RKO (cell line): ENCODE results near the gene CEP128.

ENCODE experiments used
- DNase-seq: peaks from one replicate; pipeline ENCODE4 v3.0.0-alpha.2; 2016; ENCODE audit warnings: low spot score

Gene CEP128

DNA sequence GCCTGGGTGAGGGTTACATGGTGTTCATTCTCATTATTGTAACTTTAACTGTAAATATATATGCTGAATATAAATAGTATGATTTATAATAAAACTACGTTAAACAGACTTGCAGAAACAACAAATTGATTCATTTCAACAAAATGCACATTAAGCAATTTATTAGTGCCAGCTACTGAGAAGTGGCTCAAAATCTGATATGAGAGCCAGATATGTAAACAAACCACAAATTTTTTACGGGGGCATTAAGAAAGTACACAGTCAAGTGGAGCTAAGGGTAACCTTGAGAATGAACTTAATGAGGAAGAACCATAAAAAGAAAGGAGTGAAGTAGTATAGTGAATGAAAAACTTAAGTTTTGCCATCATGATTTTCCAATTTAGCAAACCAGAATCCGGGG is 40.3 kb downstream of the CEP128 start:
- no peak for DNase-seq

DNA sequence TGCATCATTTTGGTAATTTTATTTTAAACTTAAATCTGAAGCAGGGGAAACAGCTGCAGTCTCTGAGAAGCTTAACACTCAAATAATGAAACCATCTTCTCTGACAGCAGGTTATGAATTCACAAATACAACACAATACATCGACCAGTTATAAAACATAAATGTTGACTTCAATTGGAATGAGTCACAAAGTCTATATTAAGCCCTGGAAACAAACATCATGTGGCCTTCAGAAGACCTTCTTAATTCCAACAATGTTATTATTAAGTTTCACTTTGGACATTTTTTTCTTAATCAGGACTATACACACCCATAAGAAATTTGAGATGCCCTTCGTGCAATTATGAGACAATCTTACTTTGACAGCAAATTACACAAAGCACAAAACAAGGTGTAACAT is 68.9 kb downstream of the CEP128 start:
- DNase-seq: no peak

DNA sequence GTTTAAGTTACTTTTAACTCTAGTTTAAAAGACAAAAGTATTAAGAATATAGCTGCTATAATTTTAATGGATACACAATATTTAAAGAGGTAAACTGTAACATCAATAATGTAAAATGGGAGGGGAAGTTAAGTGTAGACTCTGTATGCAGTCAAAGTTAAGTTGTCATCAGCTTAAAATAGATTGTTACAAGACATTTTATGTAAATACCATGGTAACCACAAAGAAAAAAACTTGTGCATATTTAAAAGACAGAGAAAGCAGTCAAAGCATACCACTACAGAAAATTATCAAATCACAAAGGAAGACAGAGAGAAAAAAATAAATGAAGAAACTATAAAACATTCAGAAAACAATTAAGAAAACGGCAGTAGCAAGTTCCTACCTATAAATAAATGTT is 73.3 kb downstream of the CEP128 start:
- DNase-seq: no peak

DNA sequence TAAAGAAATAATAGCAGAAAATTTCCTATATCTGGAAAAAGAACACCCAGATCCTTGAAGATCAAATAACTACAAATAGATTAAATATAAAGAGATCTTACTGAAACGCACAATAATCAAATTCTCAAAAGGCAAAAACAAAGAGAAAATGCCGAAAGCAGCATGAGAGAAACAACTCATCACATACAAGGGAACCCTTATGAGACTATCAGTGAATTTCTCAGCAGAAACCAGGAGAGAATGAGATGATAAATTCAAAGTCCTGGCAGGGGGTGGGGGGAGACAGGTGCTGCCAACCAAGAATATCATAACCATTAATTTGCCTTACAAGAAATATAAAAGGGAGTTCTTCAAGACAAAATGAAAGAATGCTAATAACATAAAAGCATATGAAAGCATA is 73.7 kb downstream of the CEP128 start:
- no peak for DNase-seq

DNA sequence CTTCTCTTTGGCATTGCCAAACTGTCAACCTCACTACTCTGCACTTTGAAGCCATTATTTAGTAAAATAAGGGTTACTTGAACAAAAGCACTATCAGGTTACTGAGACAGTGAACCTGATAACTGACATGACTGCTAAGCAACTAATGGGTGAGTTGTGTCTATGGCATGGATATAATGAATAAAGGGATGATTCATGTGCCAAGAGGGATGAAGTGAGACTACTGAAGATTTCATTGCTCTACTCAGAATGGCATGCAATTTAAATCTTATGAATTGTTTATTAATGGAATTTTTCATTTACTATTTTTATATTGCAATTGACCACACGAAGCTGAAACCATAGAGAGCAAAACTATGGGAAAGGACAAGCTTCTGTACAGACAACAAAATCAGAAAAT is 74.4 kb downstream of the CEP128 start:
- peak; percentile 14 for DNase-seq

- no peak for DNase-seq
Observed at GRCh38 chr14:80865565-80865964, 76.0 kb downstream of the CEP128 start.

GRCh38 chr14:80862983-80863382 is 78.6 kb downstream of the CEP128 start:
- peak; percentile 5 for DNase-seq

DNA sequence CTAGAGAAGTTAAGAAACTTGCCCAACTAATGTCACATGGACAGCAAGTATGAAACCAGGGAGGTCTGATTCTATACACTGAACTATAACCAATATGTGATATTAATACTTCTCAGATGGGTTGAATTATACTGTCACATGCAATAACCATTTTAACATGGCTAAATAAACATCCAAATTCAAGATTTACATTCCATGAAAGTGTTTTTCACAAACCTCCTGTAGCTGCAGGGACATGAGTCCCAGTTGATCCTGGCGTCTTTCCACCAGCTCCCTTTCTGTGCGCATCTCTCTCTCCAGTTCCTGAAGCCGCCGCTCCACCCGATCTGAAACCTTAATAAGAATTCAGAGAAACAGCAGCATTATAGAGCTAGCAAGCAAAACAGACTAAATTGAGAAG is 79.0 kb downstream of the CEP128 start:
- DNase-seq: no peak

DNA sequence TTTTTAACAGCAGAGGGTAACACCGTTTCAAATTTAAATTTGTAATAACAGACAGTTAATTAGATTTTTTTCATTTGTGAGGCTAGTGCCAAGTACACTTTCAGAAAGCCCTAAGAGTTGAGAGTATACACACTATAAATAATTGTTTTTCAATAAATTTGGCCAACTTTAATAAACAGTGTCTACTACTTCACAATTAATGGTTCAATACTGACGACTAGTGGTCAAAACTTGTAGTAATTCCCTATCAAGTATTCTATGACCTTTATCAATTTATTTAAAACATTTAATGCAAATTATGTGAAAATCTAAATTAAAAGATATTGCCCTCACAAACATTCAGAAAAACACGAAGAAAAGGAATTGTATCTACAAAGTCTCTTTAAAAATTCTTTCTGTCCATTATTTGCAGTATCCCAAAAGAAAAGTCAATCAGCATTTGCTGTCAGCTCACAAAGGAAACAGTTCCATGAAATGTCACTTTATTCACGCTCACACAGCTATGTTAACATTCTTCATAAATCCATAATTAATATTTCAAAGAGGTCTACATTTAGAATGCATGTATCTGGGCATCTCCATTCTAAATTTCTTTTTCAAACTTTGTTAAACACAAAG is 91.2 kb downstream of the CEP128 start:
- DNase-seq: peak; percentile 41

DNA sequence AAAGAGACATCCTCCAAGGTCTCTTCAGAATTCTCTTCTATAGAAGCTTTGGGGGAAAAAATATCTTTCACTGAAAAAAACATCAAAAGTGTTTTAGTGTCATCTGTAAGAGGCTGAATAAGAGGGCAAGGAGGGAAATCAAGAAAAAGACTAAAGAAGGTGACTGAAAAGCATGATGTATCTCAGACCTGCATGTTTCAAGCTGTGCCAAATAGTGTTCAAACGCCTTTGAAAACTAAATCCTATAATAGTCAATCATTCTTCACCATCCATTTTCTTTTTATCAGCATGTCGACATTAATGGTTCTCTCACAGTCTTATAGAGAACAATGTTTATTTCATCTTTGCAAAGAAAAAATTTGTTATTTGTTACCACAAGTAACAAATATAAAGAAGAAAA is 94.5 kb downstream of the CEP128 start:
- no peak for DNase-seq

GRCh38 chr14:80845856-80846255 is 95.7 kb downstream of the CEP128 start:
- no peak for DNase-seq

- no peak for DNase-seq
Observed at GRCh38 chr14:80844872-80845271, 96.7 kb downstream of the CEP128 start.

- DNase-seq: no peak
Observed at GRCh38 chr14:80839743-80840142, 101.8 kb downstream of the CEP128 start.

GRCh38 chr14:80809663-80810062 is 131.9 kb downstream of the CEP128 start:
- DNase-seq: no peak

GRCh38 chr14:80805136-80805535 is 136.4 kb downstream of the CEP128 start:
- DNase-seq: peak; percentile 30

- peak; percentile 9 for DNase-seq
Observed at GRCh38 chr14:80798878-80799277, 142.7 kb downstream of the CEP128 start.

- no peak for DNase-seq
Observed at GRCh38 chr14:80798211-80798610, 143.3 kb downstream of the CEP128 start.

DNA sequence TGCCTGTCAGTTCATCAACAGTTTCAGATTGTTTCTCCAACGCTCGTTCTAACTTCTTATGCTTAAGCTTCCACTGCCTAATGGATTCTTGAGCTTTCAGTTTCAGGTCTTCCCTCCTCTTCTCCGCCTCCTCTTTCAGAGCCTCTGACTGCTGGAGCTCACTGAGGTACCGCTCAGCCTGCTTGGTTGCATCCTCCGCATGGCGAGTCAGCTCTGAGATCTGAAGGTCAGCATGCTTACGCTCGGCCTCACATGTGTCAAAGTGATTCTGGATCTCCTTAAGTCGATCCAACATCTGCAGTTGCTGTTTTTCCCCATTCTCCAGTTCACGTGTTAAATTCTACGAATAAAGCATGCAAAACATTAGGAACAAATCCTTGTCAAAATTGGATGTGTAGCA is 148.8 kb downstream of the CEP128 start:
- no peak for DNase-seq

- no peak for DNase-seq
Observed at GRCh38 chr14:80787876-80788275, 153.7 kb downstream of the CEP128 start.

DNA sequence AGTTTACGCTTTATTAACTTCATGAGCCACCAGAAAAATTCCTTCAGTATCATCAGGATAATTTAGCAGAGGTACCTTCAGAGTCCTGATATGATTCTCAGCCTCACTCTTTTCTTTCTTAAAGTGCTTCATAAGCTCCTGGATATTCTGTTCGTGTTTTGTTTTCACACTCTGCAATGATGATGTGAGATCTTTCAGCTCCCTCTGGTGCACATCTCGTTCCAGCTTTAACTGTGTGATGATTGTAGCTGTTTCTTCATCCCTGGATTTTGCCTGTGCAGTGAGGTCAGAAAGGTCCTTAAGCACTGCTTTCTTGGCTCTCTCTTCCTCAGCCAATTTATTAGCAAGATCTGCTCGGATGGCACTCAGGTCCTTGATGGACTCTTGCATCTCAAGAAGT is 156.7 kb downstream of the CEP128 start:
- no peak for DNase-seq

- no peak for DNase-seq
Observed at GRCh38 chr14:80781972-80782367, 159.6 kb downstream of the CEP128 start.

GRCh38 chr14:80780500-80780899 is 161.0 kb downstream of the CEP128 start:
- DNase-seq: no peak

DNA sequence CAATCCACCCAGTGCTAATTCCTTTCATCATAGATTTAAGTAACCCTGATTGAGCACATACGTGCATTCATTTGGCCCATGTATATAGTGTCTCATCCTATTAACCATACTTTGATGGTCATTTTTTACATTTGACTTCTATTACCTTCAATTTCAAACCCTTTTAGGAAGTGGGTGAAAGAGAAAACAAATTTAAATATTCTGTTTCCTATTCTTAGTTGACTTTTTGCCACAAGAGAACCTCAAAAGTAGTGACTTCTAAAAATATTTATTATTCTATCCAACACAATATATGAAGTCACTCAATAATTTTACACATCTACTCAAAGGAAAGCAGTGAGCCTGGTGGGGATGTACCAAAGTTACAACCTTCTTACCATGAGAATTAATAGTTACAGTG is 164.9 kb downstream of the CEP128 start:
- DNase-seq: no peak

DNA sequence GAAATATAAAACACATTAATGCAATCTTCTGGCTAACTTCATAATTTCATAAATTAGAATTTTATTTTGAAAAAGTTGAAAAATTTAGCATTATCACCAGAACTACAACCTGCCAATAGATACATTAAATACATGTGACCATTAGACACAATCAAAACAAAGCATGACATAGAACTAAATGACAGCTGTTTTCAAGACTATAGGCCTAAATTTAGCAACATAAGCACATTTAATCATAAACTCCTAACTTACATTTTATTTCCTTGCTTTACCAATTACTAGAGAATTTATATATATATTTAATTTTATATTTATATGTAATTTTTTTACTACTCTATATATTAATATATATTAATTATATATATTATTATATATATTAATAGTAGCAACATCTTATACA is 165.4 kb downstream of the CEP128 start:
- no peak for DNase-seq

DNA sequence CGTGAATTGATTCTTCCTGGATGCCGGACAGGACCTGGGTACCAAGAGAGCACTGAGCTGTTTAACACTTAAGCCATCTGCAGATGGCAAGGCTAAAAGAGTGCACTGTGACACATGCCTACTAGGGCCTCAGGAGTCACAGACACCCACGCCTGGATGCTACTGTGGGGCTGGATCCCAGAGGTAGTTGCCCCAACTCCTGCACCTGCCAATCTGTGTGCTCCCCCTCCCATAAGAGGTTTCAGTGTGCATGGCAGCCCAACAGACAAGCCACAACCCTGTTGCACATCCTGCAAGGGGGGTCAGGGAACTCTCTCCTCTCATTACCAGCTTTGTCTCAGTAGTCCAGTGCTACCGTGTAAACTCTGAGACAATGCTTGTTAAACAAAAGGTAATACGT is 169.0 kb downstream of the CEP128 start:
- DNase-seq: no peak
